ENCODE measurements around the gene RNMT.

The RNMT gene

DNA sequence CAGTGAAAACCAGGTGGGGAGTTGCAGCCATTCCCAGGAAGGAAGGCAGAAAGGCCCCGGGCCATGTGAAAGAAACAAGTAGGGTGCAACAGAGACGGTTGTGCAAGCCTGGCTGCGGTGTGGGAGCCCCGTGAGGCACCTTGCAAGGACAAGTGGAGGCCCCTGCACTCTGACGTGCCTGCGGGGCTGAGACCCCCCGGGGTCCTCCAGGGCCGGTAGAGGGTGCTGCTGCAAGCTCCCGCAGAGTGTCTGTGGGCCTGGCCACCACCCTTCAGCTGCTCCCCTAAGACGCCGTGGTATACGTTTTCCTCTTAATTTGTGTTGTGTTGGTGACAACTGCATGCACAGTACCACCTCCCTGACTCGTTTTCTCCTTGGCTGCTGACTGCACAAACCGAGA, 70.0 kb downstream of the RNMT start:
- TF ChIP-seq, protein P1, sequence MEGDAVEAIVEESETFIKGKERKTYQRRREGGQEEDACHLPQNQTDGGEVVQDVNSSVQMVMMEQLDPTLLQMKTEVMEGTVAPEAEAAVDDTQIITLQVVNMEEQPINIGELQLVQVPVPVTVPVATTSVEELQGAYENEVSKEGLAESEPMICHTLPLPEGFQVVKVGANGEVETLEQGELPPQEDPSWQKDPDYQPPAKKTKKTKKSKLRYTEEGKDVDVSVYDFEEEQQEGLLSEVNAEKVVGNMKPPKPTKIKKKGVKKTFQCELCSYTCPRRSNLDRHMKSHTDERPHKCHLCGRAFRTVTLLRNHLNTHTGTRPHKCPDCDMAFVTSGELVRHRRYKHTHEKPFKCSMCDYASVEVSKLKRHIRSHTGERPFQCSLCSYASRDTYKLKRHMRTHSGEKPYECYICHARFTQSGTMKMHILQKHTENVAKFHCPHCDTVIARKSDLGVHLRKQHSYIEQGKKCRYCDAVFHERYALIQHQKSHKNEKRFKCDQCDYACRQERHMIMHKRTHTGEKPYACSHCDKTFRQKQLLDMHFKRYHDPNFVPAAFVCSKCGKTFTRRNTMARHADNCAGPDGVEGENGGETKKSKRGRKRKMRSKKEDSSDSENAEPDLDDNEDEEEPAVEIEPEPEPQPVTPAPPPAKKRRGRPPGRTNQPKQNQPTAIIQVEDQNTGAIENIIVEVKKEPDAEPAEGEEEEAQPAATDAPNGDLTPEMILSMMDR (IDR thresholded peaks at IDR 0.05; ENCODE audit: insufficient read depth, low read length, missing control alignments), result no peak
- no peak overlapping the region for H3K4me3 ChIP-seq (ENCODE audit: low read depth, low read length)
- DNase-seq (ENCODE audit: low read depth, low spot score), result no peak
- POLR2A ChIA-PET, result no interaction called here
- CTCF ChIA-PET, result interaction anchor here (3.0 kb wide), 1 partner anchor 16 kb away, joined by 13 read pairs; no protein-coding TSS in a partner anchor

- no peak for DNase-seq (ENCODE audit: low read depth, low spot score)
- ChIA-PET CTCF (interaction anchor here (3.0 kb wide), 1 partner anchor 16 kb away, joined by 13 read pairs; no protein-coding TSS in a partner anchor), POLR2A (no interaction called here)
- no peak overlapping the region for H3K4me3 ChIP-seq (ENCODE audit: low read depth, low read length)
- TF ChIP-seq, protein P1 (IDR thresholded peaks at IDR 0.05; ENCODE audit: insufficient read depth, low read length, missing control alignments), result no peak
Measured at GRCh38 chr18:13797157-13797611, 70.7 kb downstream of the RNMT start.

- ChIA-PET CTCF (no interaction called here), POLR2A (no interaction called here)
- TF ChIP-seq, protein P1 (IDR thresholded peaks at IDR 0.05; ENCODE audit: insufficient read depth, low read length, missing control alignments), result no peak
- no peak overlapping the region for H3K4me3 ChIP-seq (ENCODE audit: low read depth, low read length)
- DNase-seq (ENCODE audit: low read depth, low spot score), result no peak
Measured at GRCh38 chr18:13799396-13799795, 72.9 kb downstream of the RNMT start.

DNA sequence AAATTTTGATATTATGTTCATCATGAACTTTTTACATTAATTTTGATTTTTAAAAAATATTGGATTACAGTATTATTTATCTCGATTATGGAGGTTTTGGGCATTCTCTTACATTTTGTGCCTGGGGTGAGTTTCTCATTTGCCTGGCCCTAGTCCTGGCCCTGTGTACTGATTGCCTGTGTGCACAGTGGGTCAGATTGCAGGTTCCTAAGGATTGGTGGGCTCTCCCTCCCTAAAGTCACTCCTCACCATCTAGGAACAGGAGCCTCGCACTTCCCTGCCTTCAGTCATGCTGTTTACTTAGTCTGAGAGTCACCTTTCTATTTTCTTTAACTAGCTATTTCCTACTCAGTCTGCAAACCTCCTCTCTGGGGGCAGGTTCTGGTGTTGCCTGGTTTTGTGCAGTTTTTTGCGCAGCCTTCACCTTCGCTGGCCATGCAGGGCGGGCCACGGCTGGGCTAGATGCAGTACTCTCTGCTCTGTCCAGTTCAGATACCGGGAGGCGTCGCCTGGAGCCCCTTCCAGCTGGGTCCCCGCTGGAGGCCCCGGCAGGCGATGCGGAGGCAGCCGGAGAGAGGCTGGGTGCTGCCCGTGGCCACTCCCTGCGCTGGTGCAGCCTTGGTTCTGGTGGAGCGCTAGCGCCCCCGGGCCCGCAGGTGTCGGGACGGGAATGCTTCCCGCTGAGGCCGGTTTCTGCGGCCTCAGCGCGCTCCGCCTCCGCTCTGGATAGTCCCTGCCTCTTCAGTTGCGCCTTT, 74.2 kb downstream of the RNMT start:
- ChIA-PET POLR2A (no interaction called here), CTCF (interaction anchor here (1.2 kb wide), 1 partner anchor 12 kb away, joined by 3 read pairs; no protein-coding TSS in a partner anchor)
- no peak overlapping the region for H3K4me3 ChIP-seq (ENCODE audit: low read depth, low read length)
- TF ChIP-seq, protein P1 (IDR thresholded peaks at IDR 0.05; ENCODE audit: insufficient read depth, low read length, missing control alignments), result peak; percentile 22
- DNase-seq (ENCODE audit: low read depth, low spot score), result no peak

- H3K4me3 ChIP-seq (ENCODE audit: low read depth, low read length), result no peak overlapping the region
- ChIA-PET CTCF (interaction anchor here (1.2 kb wide), 1 partner anchor 11 kb away, joined by 3 read pairs; no protein-coding TSS in a partner anchor), POLR2A (no interaction called here)
- TF ChIP-seq, protein P1 (IDR thresholded peaks at IDR 0.05; ENCODE audit: insufficient read depth, low read length, missing control alignments), result no peak
- DNase-seq (ENCODE audit: low read depth, low spot score), result no peak
Measured at GRCh38 chr18:13801260-13801601, 74.8 kb downstream of the RNMT start.

GRCh38 chr18:13804305-13804704, 77.8 kb downstream of the RNMT start:
- DNase-seq (ENCODE audit: low read depth, low spot score), result no peak
- POLR2A ChIA-PET, result no interaction called here
- H3K4me3 ChIP-seq (ENCODE audit: low read depth, low read length), result no peak overlapping the region
- TF ChIP-seq, protein P1 (IDR thresholded peaks at IDR 0.05; ENCODE audit: insufficient read depth, low read length, missing control alignments), result no peak
- CTCF ChIA-PET, result interaction anchor here (1.2 to 3.0 kb wide), 2 partner anchors 9 to 12 kb away, joined by 4 to 23 read pairs; no protein-coding TSS in a partner anchor
